Measurements from ENCODE around the gene INTS13.
"Not testable (repeated sequence)": the region's sequence is repeated elsewhere in the genome, so short reads cannot be mapped to it uniquely, and the experiment has no call there.

INTS13 gene

DNA sequence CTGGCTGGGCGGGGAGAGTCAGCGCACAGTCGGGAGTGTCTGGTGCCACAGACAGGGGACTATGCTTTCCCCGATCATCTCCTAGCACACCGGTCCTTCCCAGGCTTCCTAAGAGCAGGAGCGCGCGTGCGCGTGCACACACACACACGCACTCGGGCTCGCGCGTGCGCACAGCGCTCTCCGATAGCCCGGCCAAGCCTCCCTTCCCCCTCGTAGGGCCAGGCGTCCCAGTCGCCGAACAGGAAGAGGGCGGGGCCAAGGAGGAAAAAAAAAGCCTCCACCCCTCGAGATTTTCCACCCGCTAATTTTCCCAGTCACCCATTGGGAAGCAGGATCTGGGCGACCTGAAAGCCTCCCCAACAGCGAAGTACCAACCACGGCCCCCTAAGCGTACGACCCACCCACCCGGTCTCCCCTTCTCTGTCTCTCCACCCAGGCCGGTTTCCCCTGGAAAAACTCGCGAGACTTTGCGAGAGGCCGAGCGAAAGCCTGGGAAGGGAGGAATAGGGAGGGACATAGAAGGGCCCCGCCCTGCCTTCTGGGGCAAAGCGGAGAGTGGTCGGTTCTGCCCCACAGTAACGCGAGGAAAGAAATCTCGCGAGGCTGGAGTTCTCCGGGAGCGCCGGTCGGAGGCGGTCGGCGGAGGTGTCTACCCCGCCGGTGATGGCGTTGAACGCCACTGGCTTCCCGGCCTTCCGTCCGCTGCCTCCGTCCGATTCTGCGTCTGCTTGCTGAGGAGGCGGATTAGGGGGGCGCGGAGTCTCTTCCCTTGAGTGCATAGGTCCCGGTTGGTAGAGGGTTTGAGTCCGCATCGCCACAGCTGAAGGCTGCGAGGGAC, at the start of gene INTS13, which contains the start of gene FGFR1OP2:
Gene INTS13, minus strand, starts transcription at position 119 of the 838 bp plus-strand sequence. CDS start 1,178 bp downstream, outside the sequence.
Gene FGFR1OP2, plus strand, starts transcription at position 608 of the 838 bp plus-strand sequence. CDS start 15,689 bp downstream, outside the sequence.
- DNase-seq, result peak; percentile 99

DNA sequence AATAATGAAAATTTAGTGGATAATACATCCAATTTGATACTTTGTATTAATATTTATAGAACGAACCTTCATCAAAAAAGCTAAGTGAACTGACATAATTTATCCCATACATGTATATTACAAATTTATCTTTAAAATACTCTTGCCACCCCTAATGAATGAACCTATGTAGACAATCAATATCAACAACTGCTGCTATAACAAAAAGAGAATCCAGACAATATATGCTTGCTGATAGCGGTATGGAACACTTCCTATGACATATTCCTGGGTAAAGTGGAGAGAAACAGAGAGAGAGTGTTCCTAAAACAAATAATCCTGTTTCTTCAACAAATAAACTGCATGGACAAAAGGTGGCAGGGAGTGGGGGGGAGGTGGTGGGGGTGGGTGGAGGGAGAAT, 45.1 kb upstream of the INTS13 start:
- DNase-seq, result no peak

GRCh38 chr12:26979733-26980132, 42.0 kb upstream of the INTS13 start:
- no peak for DNase-seq

DNA sequence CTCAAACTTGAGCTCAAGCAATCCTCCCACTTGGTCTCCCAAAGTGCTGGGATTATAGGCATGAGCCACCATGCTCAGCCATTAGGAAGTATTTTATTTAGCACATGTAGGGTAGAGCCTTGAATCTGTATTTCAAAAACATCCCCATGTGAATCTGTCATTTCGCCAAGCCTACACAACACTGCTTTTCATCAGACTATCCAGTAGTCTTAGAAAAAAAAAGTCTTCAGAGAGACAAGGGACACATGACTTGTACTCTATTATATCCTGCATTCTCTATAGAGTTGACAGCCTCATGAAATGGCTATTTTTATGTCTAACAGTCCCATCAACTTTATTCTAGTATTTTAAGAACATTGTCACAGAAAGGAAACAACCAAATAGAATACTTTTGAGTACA, 41.0 kb upstream of the INTS13 start:
- DNase-seq, result no peak

DNA sequence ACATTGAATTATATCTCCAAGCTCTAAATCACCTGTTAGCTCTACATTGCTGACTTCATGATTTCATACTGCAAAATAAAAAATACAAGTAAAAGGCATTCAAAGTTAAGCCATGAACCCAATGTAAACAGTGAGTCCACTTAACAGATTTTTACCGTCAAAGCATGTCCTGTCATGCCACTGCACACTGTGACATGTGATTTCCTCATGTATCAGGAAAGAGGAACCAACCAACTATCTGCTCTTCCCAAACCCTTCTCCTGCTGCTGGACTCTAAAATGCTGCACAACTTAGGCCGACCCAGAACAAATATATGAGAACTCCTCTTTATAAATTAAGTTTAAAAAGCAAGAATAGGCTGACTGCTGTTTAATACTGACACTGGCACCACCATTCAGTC, 38.9 kb upstream of the INTS13 start:
- no peak for DNase-seq

DNA sequence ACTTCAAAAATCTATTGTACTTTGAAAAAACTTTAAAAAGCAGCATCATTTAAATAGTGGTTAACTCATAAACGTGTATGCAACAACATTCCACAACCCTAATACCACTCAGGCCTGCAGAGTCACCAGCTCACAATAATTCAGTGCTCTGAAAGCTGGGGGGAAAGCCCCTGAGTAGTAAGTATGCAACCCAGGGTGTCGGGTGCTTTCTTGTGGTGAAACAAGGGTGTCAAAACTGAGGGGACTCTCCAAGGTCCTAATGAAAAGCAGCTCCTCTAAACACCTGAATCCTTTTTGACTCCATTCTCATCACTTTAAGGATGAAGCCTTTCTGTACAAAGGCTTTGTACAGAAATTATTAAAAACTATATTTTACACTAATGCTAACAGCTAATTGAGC, 34.2 kb upstream of the INTS13 start:
- no peak for DNase-seq

DNA sequence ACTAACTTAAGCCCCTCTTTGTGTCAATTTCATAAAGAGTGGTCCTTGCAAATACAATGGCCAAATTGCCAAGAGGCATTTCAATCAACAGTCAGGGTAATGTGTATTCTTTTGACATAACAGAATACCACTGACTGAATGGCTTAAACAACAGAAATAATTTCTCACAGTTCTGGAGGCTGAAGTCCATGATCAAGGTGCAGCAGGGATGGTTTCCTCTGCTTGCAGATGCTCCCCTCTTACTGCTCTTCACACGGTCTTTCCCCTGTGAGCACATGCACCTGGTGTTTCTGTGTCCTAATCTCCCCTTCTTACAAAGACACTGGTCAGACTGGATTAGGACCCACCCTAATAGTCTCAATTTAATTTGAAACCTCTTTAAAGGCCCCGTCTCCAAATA, 32.4 kb upstream of the INTS13 start:
- no peak for DNase-seq

- no peak for DNase-seq
Measured at GRCh38 chr12:26966842-26967241, 29.1 kb upstream of the INTS13 start.

- no peak for DNase-seq
Measured at GRCh38 chr12:26963413-26963812, 25.6 kb upstream of the INTS13 start.

- no peak for DNase-seq
Measured at GRCh38 chr12:26961803-26962202, 24.0 kb upstream of the INTS13 start.

GRCh38 chr12:26961391-26961790, 23.6 kb upstream of the INTS13 start:
- DNase-seq, result not testable (repeated sequence)

GRCh38 chr12:26954027-26954426, 16.2 kb upstream of the INTS13 start:
- no peak for DNase-seq

GRCh38 chr12:26953447-26953846, 15.7 kb upstream of the INTS13 start:
- no peak for DNase-seq

- DNase-seq, result no peak
Measured at GRCh38 chr12:26948309-26948708, 10.5 kb upstream of the INTS13 start.

DNA sequence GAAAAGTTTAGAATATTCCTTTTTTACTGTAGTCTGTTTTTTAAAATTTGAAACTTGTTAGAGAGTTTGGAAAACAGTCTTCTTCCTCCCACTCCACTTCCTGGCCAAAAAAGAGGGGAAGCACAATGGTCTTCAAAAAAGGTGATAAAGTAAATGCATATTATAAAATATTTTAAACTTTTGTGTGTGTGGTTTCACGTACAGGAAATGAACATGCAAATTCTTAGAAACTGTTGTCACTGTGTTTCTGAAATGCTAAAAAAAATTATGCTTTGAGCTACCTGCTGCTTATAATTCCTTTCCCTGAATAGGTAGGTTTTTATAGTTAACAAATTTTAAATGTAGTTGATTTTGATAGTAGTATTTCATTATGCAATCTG, 3.4 kb upstream of the INTS13 start:
- no peak for DNase-seq

DNA sequence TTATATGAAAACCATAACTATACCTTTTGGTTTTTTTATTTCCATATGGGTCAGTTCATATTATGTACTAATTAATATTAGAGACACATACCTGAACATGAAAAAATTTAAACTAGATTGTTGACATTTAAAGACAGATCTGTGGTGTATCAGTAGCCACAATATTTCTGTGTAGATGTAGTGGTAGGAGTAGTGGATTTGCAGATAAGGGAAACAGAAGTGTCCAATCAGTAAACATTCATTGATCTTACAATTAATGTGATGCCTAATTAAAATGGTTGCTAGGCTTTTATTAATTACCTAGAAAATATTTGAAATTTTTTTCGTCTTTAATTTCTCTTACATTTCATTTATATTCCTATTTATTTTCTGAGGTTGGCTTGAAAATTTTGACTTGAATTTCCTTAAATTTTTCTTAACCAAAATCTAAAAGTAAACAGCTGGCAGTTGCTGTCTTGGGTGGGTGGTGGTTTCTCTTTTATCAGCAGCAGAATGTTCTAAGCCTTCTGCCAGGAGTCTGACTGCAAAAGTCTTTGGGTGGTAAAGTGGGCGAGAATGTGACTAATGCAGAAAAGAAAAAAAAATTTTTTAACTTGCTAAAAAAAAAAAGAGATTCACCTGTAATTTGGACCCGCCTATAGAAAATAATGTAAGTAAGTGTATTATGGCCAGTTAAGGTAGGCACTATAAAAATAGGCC, 2.9 kb upstream of the INTS13 start:
- DNase-seq, result no peak

DNA sequence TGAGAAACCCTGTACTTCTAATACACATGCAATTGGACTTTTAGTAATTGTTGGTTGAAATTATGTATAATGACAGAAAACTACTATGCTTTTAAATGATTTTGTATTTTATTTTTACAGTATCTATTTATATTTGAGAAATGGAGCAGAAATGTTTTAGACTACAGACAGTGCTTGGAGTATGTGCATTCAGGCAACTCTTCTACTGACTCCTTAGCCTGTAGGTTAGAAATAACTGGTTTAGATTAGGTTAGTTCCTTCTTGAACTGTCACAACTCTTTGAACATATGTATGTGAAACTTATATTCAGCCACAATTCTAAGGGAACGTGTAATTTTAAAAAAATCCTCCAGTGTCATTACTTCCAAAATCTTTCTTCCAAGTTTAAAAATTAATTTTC, 2.2 kb upstream of the INTS13 start:
- no peak for DNase-seq

GRCh38 chr12:26939192-26939832, 1.5 kb upstream of the INTS13 start:
- no peak for DNase-seq

GRCh38 chr12:26938701-26939062, 901 bp upstream of the INTS13 start:
- no peak for DNase-seq

DNA sequence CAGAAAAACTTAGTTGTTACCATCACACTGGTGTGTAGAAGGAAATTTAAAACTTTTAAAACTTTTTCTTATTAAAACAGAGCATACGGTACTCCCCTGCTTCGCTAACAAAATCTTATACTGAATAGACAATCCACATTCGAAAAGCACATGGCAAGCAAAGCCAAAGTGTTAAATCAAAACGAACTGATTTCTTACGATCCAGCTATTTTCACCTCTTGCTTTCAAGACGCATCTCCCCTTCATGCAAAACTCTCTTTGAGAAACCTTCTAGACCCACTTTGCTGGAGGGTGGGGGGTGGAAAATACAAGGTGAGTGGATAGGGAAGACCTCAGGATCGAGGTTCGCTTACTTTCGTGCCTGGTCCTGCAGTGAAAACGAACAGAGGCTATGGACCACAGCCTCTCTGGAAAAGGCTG, 328 bp downstream of the INTS13 start:
- no peak for DNase-seq

GRCh38 chr12:26936559-26937442, 980 bp downstream of the INTS13 start:
- DNase-seq, result no peak

- no peak for DNase-seq
Measured at GRCh38 chr12:26935636-26936378, 2.0 kb downstream of the INTS13 start.
